PC-3 (cell line): ENCODE results near the gene TOMM34. TPM values are rescaled to one million over a fixed set of nuclear protein-coding genes. Genes with fewer than 3 reads are reported as not detected.

Experiments
- ATAC-seq: fragments of 200-7000 bp; cut with Tn5 transposase; 2 replicates; pipeline ENCODE4 v1.9.1; 2020; ENCODE audit warnings: mild to moderate bottlenecking, moderate library complexity
- BruUV-seq: library from RNA; stranded (reverse); fragments of 400-500 nt; replicated peaks from 2 replicates; lab custom pipeline; 2021; lab: Mats Ljungman, UMichigan
- CTCF ChIA-PET: fragments of 300-600 bp; sonication (Branson Sonifier 250); formaldehyde crosslinking; loops from one replicate; lab custom pipeline; 2022; ENCODE audit warnings: antibody characterized with exemption; lab: Charles Lee
- POLR2A ChIA-PET: fragments of 300-600 bp; sonication (Branson Sonifier 250); formaldehyde crosslinking; loops from one replicate; lab custom pipeline; 2022; ENCODE audit warnings: antibody characterized with exemption; ENCODE audit not compliant: unreplicated experiment; lab: Charles Lee
- DNase-seq: peaks from one replicate; pipeline ENCODE4 v3.0.0-alpha.2; 2015
- H2AFZ ChIP-seq: fragments of 300-600 bp; sonication (generic); 2 replicates; pipeline ENCODE4 v1.6.0; 2016; ENCODE audit warnings: antibody characterized with exemption, low read length
- H3F3A ChIP-seq: fragments of 300-600 bp; sonication (generic); one replicate; pipeline ENCODE4 v1.6.0; 2017; ENCODE audit warnings: antibody characterized with exemption, low read length, control low read depth, mild to moderate bottlenecking; ENCODE audit not compliant: unreplicated experiment
- H3K27ac ChIP-seq: fragments of 300-600 bp; sonication (generic); 2 replicates; pipeline ENCODE4 v1.5.1; 2016; ENCODE audit warnings: mild to moderate bottlenecking, low read length
- H3K27me3 ChIP-seq: fragments of 300-600 bp; sonication (generic); 2 replicates; pipeline ENCODE4 v1.6.1; 2016; ENCODE audit warnings: low read length, mixed read lengths
- H3K36me3 ChIP-seq: fragments of 300-600 bp; sonication (generic); 2 replicates; pipeline ENCODE4 v1.6.1; 2016; ENCODE audit warnings: low read depth, mixed run types, low read length, mixed read lengths
- H3K4me1 ChIP-seq: fragments of 300-600 bp; sonication (generic); 2 replicates; pipeline ENCODE4 v1.5.1; 2016; ENCODE audit warnings: low read length; ENCODE audit not compliant: insufficient read depth
- H3K4me2 ChIP-seq: fragments of 300-600 bp; sonication (generic); 2 replicates; pipeline ENCODE4 v1.6.0; 2016; ENCODE audit warnings: low read length
- H3K4me3 ChIP-seq: fragments of 300-600 bp; sonication (generic); 2 replicates; pipeline ENCODE4 v1.5.1; 2016; ENCODE audit warnings: mild to moderate bottlenecking, low read length, mixed read lengths
- H3K79me2 ChIP-seq: fragments of 300-600 bp; sonication (generic); 2 replicates; pipeline ENCODE4 v1.6.1; 2017; ENCODE audit warnings: low read length, mixed read lengths
- H3K9ac ChIP-seq: fragments of 300-600 bp; sonication (generic); 2 replicates; pipeline ENCODE4 v1.6.0; 2016; ENCODE audit warnings: mild to moderate bottlenecking, low read length
- H3K9me2 ChIP-seq: fragments of 300-600 bp; sonication (generic); replicated peaks from 2 replicates; pipeline ENCODE4 v1.6.1; 2016; ENCODE audit warnings: mixed run types, low read length, mixed read lengths
- H3K9me3 ChIP-seq: fragments of 300-600 bp; sonication (generic); 2 replicates; pipeline ENCODE4 v1.6.1; 2016; ENCODE audit warnings: low read length, mixed read lengths
- H4K20me1 ChIP-seq: fragments of 300-600 bp; sonication (generic); 2 replicates; pipeline ENCODE4 v1.6.1; 2016; ENCODE audit warnings: low read length, mixed read lengths
- EZH2 ChIP-seq: fragments of 300-600 bp; sonication (generic); IDR thresholded peaks from one replicate; pipeline ENCODE4 v1.6.1; 2017; ENCODE audit warnings: antibody characterized with exemption, mild to moderate bottlenecking, low read length; ENCODE audit not compliant: unreplicated experiment
- EZH2phosphoT487 ChIP-seq: fragments of 300-600 bp; sonication (generic); IDR thresholded peaks from 2 replicates; pipeline ENCODE4 v1.6.1; 2018; ENCODE audit warnings: mild to moderate bottlenecking, antibody characterized with exemption, low read length, borderline replicate concordance
- intact Hi-C: fragments of 100-400 bp; cut with micrococcal nuclease; formaldehyde crosslinking; loops from 2 replicates; pipeline ENCODE4 v1.9.0; 2023
- total RNA-seq: library from RNA; depleted of rRNA; stranded (reverse); fragments of >200 nt; gene quantifications from 2 replicates; pipeline ENCODE4 v1.2.3, GENCODE V29; 2014
- TF ChIP-seq, protein P1 (sequence below): fragments of 300-600 bp; sonication (generic); conservative IDR thresholded peaks from 2 replicates; pipeline ENCODE4 v1.5.1; 2017; ENCODE audit warnings: antibody characterized with exemption, low read depth, mild to moderate bottlenecking, low read length

TOMM34 gene
- total RNA-seq, 1 experiment from 2014 or later = 120 TPM

DNA sequence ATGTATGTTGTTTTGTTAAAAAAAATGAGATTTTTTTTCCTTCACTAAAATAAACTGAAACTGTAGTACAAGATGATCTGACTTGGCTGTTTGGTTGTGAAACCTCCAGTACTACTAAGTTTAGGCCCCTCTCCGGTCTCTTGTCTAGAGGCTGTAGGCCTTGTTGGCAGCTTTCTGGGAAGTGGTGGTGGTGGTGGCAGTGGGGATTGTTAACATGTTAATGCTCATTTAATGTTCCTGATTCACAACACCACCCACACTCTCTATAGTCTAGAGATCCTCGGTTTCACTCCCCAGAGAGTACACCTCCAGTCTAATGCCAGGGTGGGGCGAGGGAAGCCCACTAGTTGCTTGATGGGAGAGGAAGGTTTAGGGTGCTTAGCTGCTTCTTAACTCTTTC, 30.2 kb upstream of the TOMM34 start:
- no peaks in the 10 kb centered on the region for H4K20me1 ChIP-seq
- no peaks in the 10 kb centered on the region for H3F3A ChIP-seq
- H3K4me1 ChIP-seq = peaks cover 12% of the 10 kb centered on the region
- peaks cover 16% of the 10 kb centered on the region; the same call in 1 of the 2 replicates for H3K79me2 ChIP-seq
- ChIA-PET POLR2A (no interaction called here), CTCF (no interaction called here)
- H3K4me3 ChIP-seq = no peak overlapping the region
- TF ChIP-seq EZH2phosphoT487 (no peak), EZH2 (no peak)
- TF ChIP-seq, protein P1, sequence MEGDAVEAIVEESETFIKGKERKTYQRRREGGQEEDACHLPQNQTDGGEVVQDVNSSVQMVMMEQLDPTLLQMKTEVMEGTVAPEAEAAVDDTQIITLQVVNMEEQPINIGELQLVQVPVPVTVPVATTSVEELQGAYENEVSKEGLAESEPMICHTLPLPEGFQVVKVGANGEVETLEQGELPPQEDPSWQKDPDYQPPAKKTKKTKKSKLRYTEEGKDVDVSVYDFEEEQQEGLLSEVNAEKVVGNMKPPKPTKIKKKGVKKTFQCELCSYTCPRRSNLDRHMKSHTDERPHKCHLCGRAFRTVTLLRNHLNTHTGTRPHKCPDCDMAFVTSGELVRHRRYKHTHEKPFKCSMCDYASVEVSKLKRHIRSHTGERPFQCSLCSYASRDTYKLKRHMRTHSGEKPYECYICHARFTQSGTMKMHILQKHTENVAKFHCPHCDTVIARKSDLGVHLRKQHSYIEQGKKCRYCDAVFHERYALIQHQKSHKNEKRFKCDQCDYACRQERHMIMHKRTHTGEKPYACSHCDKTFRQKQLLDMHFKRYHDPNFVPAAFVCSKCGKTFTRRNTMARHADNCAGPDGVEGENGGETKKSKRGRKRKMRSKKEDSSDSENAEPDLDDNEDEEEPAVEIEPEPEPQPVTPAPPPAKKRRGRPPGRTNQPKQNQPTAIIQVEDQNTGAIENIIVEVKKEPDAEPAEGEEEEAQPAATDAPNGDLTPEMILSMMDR = no peak
- no peaks in the 10 kb centered on the region for H3K9me3 ChIP-seq
- DNase-seq (no peak), ATAC-seq (no peak)
- no peak overlapping the region for H2AFZ ChIP-seq
- no peak overlapping the region for H3K27ac ChIP-seq
- no TSS peak for BruUV-seq
- no peaks in the 10 kb centered on the region for H3K9me2 ChIP-seq
- H3K4me2 ChIP-seq = no peak overlapping the region
- intact Hi-C loops = no loop called here
- peaks cover 22% of the 10 kb centered on the region for H3K36me3 ChIP-seq
- H3K27me3 ChIP-seq = no peaks in the 10 kb centered on the region
- no peak overlapping the region for H3K9ac ChIP-seq

DNA sequence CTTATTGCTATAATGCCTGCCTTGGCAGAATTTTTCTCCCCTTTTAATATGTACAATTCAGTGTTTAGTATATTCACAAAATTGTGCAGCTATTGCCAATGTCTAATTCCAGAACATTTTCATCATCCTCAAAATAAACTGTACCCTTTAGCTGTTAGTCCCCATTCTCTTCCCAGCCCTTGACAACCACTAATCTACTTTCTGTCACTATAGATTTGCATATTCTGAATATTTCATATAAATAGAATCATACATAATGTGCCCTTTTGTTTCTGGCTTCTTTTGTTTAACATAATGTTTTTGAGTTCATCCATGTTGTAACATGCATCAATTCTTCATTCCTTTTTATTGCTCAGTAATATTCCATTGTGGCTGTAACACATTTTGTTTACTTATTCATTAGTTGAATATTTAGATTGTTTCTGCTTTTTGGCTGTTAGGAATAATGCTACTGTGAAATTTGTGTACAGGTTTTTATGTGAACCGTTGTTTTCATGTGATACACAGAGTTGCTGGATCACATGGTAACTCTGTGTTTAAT, 28.5 kb upstream of the TOMM34 start:
- H3K9me3 ChIP-seq = no peaks in the 10 kb centered on the region
- no peak overlapping the region for H2AFZ ChIP-seq
- H3K4me3 ChIP-seq = no peak overlapping the region
- BruUV-seq = no TSS peak
- H3K27ac ChIP-seq = no peak overlapping the region
- H3K36me3 ChIP-seq = peaks cover 17% of the 10 kb centered on the region
- DNase-seq (no peak), ATAC-seq (no peak)
- no peaks in the 10 kb centered on the region for H3K27me3 ChIP-seq
- intact Hi-C loops = no loop called here
- H3K4me1 ChIP-seq = peaks cover 10% of the 10 kb centered on the region
- H3K9me2 ChIP-seq = no peaks in the 10 kb centered on the region
- TF ChIP-seq EZH2 = no peak
- TF ChIP-seq EZH2phosphoT487 = no peak
- TF ChIP-seq, protein P1 = no peak
- no peaks in the 10 kb centered on the region for H4K20me1 ChIP-seq
- H3K79me2 ChIP-seq = peaks cover 16% of the 10 kb centered on the region; the same call in 1 of the 2 replicates
- H3F3A ChIP-seq = no peaks in the 10 kb centered on the region
- ChIA-PET CTCF (no interaction called here), POLR2A (no interaction called here)
- H3K9ac ChIP-seq = no peak overlapping the region
- no peak overlapping the region for H3K4me2 ChIP-seq

DNA sequence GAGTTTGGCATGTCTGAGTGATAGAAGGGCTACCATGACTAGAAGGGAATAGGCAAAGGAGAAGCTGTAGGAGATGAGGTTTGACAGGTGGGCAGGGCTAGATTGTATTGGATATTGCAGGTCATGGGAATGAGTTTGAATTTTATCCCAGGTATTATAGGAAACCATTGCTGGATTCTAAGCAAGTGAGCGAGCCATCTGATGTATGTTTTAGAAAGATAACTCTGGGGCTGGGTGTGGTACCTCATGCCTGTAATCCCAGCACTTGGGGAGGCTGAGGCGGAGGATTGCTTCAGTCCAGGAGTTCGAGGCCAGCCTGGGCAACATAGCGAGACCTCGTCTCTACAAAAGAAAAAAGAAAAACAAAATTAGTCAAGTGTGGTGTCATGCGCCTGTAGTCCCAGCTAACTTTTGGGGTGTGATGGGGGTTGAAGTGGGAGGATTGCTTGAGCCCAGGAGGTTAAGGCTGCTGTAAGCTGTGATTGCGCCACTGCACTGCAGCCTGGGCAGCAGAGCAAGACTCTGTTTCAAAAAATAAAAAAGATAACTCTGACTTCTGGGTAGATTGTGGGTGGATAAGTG, 23.0 kb upstream of the TOMM34 start:
- ATAC-seq = no peak
- intact Hi-C loops = no loop called here
- no peak overlapping the region for H2AFZ ChIP-seq
- no peaks in the 10 kb centered on the region for H3K27me3 ChIP-seq
- H4K20me1 ChIP-seq = no peaks in the 10 kb centered on the region
- H3K4me2 ChIP-seq = no peak overlapping the region
- peaks cover 30% of the 10 kb centered on the region for H3K36me3 ChIP-seq
- no peaks in the 10 kb centered on the region for H3K79me2 ChIP-seq
- H3K9me2 ChIP-seq = no peaks in the 10 kb centered on the region
- H3K9ac ChIP-seq = no peak overlapping the region
- POLR2A ChIA-PET = no interaction called here
- no peak for DNase-seq
- H3K9me3 ChIP-seq = no peaks in the 10 kb centered on the region
- no peak for TF ChIP-seq EZH2phosphoT487
- no peak for TF ChIP-seq EZH2
- TF ChIP-seq, protein P1 = no peak
- no peak overlapping the region for H3K27ac ChIP-seq
- no peaks in the 10 kb centered on the region for H3F3A ChIP-seq
- no peak overlapping the region for H3K4me3 ChIP-seq
- CTCF ChIA-PET = no interaction called here
- peaks cover 5% of the 10 kb centered on the region; the same call in 1 of the 2 replicates for H3K4me1 ChIP-seq
- BruUV-seq = no TSS peak
